Measurements from ENCODE around the gene CACNA2D4. TPM values are rescaled to one million over a fixed set of nuclear protein-coding genes. Genes with fewer than 3 reads are reported as not detected.

The CACNA2D4 gene
- total RNA-seq, 8 experiments from 2014 or later: 0.22 to 2.5 (median 1.1) TPM

DNA sequence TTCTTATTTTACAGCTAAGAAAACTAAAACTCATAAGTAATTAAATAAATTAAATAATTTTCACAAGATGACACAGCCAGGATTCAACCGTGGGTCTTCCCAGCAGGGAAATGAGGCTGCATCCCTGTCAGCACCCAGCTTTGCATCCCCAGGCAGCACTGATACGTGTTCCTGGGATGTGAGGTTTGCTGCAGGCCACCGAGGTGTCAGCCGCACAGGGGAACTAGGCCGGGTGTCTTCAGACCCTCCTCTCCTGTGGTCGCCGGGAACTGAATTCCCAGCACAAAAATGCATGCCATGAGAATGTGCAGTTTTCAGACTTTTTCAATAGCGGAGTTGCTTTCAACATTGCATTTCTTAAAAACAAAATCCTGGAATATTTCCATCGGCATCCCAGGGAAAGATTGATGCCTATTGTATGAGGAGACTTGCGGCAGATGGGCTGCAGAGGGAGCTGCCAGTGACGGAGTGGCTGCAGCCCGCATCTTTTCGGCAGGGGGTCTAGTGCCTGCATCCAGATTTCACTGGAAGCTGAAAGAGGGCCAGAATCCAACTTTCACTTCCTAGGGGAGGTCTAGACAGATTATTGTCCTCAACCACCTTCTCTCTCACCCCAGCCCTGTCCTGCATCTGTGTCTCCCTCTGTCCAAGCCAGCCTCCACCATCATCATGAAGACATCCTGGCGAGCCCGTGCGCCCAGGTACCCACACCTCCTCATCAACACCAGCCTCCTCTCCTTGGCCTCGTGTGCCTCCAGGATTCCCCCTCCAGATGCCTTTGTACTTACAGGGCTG is 85.5 kb downstream of the CACNA2D4 start:
- in situ Hi-C loops (cut with MboI; ENCODE audit: low pct_unique_long_range_greater_than_20kb in 2 of 9, low sequenced_read_pairs in 9 of 9, unreplicated experiment in 9 of 9): no loop called here
- 10 to 80% (median 44%) methylated on average over 2 to 9 of the region's 17 CpGs; no CpG with 5 or more reads in 2 of the 10 experiments for WGBS, 10 experiments
- no peak overlapping the region for H3K4me3 ChIP-seq
- no peak for ATAC-seq (replicated peaks in 6 of 8)
- H3K4me1 ChIP-seq (replicated peaks in 1 of 2): peaks cover 32 to 39% of the 10 kb centered on the region in 2 donors
- H3K27ac ChIP-seq: no peak overlapping the region

DNA sequence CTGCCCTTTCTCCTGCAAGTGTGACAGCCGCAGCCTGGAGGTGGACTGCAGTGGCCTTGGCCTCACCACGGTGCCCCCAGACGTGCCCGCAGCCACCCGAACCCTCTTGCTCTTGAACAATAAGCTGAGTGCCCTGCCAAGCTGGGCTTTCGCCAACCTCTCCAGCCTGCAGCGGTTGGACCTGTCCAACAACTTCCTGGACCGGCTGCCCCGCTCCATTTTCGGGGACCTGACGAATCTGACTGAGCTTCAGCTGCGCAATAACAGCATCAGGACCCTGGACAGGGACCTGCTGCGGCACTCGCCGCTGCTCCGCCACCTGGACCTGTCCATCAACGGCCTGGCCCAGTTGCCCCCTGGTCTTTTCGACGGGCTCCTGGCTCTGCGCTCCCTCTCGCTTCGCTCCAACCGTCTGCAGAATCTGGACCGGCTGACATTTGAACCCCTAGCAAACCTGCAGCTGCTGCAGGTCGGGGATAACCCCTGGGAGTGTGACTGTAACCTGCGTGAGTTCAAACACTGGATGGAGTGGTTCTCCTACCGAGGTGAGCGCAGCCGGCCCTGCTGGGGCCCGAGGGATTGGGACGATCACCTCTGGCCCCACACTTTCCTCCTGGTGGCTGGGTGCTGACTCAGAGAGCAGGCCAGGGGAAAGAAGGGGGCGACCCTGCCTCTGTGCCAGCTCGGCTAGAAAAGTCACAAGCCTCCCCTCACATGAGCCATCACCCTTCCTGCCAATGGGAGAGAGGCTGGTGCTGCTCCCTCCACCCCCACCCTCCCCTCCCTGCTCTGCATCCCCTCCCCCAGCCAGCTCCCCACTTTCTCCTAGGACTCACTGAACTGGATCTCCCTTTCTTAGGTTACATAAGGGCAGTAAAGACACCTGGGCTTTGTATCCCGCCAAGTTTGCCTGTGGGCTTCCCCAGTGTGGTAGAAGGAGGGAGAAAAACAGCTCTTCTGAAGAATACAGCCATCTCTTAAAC is 87.2 kb downstream of the CACNA2D4 start:
- in situ Hi-C loops (cut with MboI; ENCODE audit: low pct_unique_long_range_greater_than_20kb in 2 of 9, low sequenced_read_pairs in 9 of 9, unreplicated experiment in 9 of 9): no loop called here
- no peak overlapping the region for H3K27ac ChIP-seq
- 0 to 48% (median 16%) methylated on average over 1 to 14 of the region's 34 CpGs; no CpG with 5 or more reads in 3 of the 10 experiments for WGBS, 10 experiments
- ATAC-seq (replicated peaks in 6 of 8): peak in 5 of 8 experiments; percentile 8 to 94 (median 67)
- peaks cover 38 to 39% of the 10 kb centered on the region in 2 donors for H3K4me1 ChIP-seq (replicated peaks in 1 of 2)
- H3K4me3 ChIP-seq: no peak overlapping the region

DNA sequence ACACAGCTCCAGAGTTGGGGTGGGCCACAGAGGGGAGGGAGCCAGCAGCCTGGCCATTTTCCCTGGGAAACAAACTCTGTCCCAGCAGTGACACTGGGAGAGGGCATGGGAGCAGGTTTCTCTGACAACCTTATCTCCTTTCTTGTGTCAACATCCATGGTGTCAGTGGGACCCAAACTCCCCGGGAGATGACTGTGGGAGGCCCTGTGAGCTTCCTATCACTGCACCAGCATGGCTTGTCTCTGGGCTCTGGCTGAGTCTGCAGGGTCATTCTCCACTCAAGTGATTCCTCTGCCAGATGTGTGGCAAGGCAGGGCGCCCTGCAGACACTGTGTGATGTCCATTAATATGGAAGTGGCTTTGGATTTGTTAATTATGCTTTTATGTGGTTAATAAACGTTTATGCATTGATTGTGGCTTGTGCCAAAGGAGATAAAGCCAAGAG is 88.0 kb downstream of the CACNA2D4 start:
- no peak overlapping the region for H3K27ac ChIP-seq
- in situ Hi-C loops (cut with MboI; ENCODE audit: low pct_unique_long_range_greater_than_20kb in 2 of 9, low sequenced_read_pairs in 9 of 9, unreplicated experiment in 9 of 9): no loop called here
- H3K4me3 ChIP-seq: no peak overlapping the region
- ATAC-seq (replicated peaks in 6 of 8): no peak
- H3K4me1 ChIP-seq (replicated peaks in 1 of 2): peaks cover 44 to 45% of the 10 kb centered on the region in 2 donors
- WGBS, 10 experiments: 0 to 50% (median 16%) methylated on average over 1 to 2 of the region's 3 CpGs; no CpG with 5 or more reads in 6 of the 10 experiments

DNA sequence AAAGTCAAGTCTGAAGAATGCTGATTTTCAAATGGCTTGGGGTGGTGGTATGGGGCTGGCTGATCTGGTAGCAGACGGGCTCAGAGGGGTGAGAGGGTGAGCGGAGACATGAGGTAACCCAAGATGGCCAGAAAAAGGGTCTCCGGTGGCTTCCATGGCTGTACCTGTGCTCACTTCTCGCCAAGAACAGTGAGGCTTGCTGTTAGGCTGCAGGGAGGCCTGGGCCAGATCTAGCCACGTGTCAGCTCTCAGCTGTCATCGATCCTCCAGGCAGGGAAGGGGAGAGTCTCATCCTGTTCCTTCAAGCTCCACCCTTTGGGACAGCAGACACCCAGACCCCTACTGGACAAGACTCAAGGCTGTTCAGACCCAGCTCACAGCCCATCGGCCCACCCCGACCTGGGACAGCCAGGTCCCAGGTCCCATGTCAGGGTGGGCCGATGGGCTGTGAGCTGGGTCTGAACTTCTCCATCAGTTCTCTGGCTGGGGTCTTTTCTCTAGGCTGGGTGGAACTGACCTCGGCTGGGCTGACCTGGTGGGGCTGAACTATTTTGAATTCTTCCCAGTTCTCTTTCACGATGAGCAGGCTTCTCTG is 89.0 kb downstream of the CACNA2D4 start:
- no peak overlapping the region for H3K27ac ChIP-seq
- peaks cover 40 to 46% of the 10 kb centered on the region in 2 donors for H3K4me1 ChIP-seq (replicated peaks in 1 of 2)
- in situ Hi-C loops (cut with MboI; ENCODE audit: low pct_unique_long_range_greater_than_20kb in 2 of 9, low sequenced_read_pairs in 9 of 9, unreplicated experiment in 9 of 9): no loop called here
- no peak overlapping the region for H3K4me3 ChIP-seq
- ATAC-seq (replicated peaks in 6 of 8): peak in 5 of 8 experiments; percentile 4 to 28 (median 28)
- WGBS, 10 experiments: 0 to 100% (median 73%) methylated on average over 1 to 7 of the region's 11 CpGs; no CpG with 5 or more reads in 3 of the 10 experiments

DNA sequence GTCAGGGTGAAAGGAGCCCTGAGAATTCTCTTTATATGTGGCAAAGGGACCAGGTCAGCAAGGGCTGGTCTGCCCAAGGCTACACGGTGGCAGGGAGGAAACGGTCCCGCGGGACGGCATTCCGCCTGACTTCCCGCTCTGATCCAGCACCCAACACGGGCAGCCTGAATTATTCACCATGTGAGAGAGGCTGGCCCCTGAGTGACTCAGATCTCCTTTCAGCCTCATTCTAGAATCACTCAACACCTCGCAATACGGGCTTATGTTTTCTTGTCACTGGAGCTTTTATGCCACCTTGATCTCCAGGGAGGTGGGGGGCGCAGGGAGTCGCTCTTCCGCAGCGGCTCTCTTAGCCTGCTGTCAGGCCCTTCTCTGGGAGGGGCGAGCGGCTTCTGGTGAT is 89.6 kb downstream of the CACNA2D4 start:
- 56 to 80% (median 67%) methylated on average over 5 to 9 of the region's 16 CpGs; no CpG with 5 or more reads in 5 of the 10 experiments for WGBS, 10 experiments

DNA sequence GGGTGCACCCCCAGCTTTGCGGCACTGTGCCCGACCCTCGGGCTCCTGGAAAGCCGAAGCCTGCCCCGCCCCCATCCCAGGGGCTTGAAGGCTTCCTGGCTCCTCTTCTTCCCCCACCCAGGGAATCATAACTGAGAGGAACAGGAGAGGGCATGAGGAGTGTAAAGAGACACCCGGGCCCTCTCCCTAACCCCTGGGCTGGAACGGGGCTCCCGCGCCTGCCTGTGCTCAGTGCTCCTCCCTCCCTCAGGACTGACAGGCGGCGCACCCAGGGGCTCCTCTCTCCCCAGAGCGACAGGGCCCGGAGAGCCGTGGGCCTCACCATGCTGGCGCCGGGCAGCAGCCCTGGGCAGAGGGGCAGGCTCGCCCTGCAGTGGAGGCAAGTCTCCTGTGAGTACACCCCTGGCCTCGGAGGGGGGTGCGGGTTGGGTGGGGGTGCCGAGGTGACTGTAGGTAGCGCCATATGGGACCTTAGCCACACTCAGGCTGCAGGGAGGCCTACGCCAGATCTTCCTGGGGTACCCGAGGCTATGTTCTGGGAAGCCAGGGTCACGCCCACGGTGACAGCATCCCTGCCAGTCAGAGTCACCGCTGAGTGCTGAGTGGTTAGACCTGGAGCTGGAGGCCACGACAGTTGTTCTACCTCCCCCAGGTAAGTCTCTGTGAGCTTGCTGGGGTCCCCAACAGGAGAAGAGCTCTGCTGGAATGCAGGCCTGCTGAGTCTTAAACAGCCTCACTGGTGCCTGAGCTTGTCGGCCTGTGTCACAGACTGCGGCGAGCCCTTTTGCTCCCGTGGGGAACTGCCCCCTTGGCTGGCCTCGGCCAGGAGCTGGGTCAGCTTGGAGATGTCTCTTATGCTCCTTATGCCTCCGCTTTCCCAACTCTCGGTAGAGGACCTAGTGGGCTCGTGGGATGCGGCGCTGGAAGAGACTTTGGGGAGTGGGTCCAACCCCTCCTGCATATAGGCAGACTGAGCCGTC is 90.3 kb downstream of the CACNA2D4 start:
- no peak overlapping the region for H3K4me3 ChIP-seq
- 44 to 100% (median 82%) methylated on average over 1 to 7 of the region's 38 CpGs; no CpG with 5 or more reads in 4 of the 10 experiments for WGBS, 10 experiments
- peaks cover 38 to 46% of the 10 kb centered on the region in 2 donors for H3K4me1 ChIP-seq (replicated peaks in 1 of 2)
- in situ Hi-C loops (cut with MboI; ENCODE audit: low pct_unique_long_range_greater_than_20kb in 2 of 9, low sequenced_read_pairs in 9 of 9, unreplicated experiment in 9 of 9): no loop called here
- peak in 4 of 8 experiments; percentile 0 to 4 (median 0) for ATAC-seq (replicated peaks in 6 of 8)
- H3K27ac ChIP-seq: no peak overlapping the region

More for the DNA sequence above, 89.6 kb downstream of the CACNA2D4 start:
- in situ Hi-C loops (cut with MboI; ENCODE audit: low pct_unique_long_range_greater_than_20kb in 2 of 9, low sequenced_read_pairs in 9 of 9, unreplicated experiment in 9 of 9): no loop called here
- peak in 5 of 8 experiments; percentile 76 to 87 (median 83) for ATAC-seq (replicated peaks in 6 of 8)
- Histone ChIP-seq H3K27ac (no peak overlapping the region), H3K4me3 (no peak overlapping the region), H3K4me1 (replicated peaks in 1 of 2) (peaks cover 40 to 46% of the 10 kb centered on the region in 2 donors)

DNA sequence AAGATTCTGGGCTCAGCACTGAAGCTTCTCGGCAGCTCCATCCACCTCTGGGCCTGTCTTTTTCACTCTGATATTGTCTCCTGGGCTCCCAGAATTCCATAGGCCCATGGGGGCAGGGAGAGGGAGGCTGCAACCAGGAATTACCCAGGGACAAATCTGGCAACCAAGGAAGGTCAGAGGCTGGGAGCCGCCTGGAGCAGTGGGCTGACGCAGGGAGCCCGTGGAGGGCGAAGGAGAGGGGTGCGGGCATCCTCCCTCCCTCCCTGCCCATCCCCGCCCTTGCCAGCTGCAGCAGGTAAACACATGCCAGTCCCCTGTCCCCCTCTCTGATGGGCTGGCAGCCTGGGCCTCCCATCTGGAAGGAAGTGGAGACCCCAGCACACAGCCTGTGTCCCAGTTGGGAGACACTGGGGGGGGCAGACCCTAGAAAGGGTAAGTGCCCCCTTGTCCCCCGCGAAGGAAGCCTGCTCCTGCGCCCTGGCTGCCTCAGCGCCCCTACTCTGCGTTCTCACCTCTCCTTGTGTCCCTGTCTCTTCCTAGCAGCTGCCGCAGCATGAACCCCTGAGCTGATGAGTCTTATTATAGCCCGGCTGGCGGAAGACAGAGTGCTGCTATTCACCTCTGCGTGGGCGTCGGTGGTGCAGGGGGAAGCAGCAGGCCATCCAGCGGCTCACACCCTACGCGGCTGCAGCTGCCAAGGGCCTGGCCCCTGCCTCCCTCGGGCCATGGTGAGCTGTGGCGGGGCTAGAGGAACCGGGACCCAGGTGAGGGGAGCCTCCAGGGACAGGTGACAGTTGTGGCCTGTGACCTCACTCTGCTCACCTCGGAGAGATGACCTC is 91.4 kb downstream of the CACNA2D4 start:
- Histone ChIP-seq H3K27ac (no peak overlapping the region), H3K4me1 (replicated peaks in 1 of 2) (peaks cover 34 to 42% of the 10 kb centered on the region in 2 donors), H3K4me3 (no peak overlapping the region)
- WGBS, 10 experiments: 48 to 100% (median 60%) methylated on average over 1 to 5 of the region's 25 CpGs; no CpG with 5 or more reads in 3 of the 10 experiments
- in situ Hi-C loops (cut with MboI; ENCODE audit: low pct_unique_long_range_greater_than_20kb in 2 of 9, low sequenced_read_pairs in 9 of 9, unreplicated experiment in 9 of 9): no loop called here
- ATAC-seq (replicated peaks in 6 of 8): peak in 5 of 8 experiments; percentile 42 to 64 (median 50)

DNA sequence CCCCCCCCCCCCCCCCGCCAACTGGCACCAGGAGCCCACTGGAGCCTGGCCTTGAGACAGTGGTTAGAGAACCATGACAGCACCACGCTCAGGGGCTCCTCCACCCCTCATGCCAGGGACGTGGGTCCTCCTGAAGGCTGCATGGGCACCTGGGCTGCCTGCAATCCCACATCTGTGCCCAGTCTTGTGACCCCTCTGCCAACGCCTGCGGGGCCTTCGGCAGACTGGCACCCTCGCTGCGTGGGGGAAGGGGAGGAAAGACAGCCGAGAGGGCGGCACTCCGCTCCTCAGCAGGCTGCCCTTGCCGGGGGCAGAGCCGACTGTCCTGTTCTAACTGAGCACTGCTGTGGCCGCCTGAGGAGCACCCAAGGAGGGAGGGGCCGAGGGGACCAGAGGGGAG is 92.1 kb downstream of the CACNA2D4 start:
- Histone ChIP-seq H3K27ac (no peak overlapping the region), H3K4me3 (no peak overlapping the region), H3K4me1 (replicated peaks in 1 of 2) (peaks cover 34 to 42% of the 10 kb centered on the region in 2 donors)
- no peak for ATAC-seq (replicated peaks in 6 of 8)
- 58 to 70% methylated on average over 2 to 3 of the region's 15 CpGs; no CpG with 5 or more reads in 8 of the 10 experiments for WGBS, 10 experiments
- in situ Hi-C loops (cut with MboI; ENCODE audit: low pct_unique_long_range_greater_than_20kb in 2 of 9, low sequenced_read_pairs in 9 of 9, unreplicated experiment in 9 of 9): no loop called here

DNA sequence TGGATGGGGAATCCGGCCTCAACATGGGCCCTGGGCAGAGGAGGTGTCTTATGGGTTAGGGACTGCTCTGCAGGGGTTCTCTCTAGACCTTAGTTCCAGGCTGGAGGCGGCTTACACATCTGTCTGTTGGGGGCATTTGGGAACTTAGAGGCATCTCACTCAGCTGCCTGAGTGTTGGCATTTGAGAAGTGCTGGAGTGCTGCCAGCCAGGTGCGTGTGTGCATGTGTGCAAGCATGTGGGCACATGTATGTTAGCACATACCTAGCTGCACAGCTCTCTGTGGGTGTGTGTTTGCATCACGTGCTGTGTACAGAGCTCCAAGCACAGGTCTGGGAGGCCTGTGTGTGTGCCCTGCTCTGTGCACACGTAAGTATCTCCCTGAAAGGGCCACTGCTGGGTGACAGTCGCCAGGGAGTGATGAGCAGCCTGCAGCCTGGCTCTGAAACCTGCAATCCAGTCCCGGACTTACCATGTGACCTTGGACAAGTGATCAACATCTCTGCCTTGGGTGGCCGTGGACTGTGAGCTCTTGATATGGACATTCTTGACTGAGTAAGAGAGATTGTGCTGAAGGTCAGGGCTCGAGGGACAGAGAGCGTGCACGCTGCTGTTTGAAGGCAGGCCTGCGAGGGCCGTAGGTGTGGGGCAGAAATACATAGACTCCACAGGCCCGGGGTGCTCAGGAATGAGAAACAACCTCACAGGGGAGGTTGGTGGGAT is 92.9 kb downstream of the CACNA2D4 start:
- peaks cover 34 to 45% of the 10 kb centered on the region in 2 donors for H3K4me1 ChIP-seq (replicated peaks in 1 of 2)
- ATAC-seq (replicated peaks in 6 of 8): peak in 5 of 8 experiments; percentile 2 to 55 (median 12)
- 33 to 83% (median 60%) methylated on average over 1 to 6 of the region's 14 CpGs; no CpG with 5 or more reads in 5 of the 10 experiments for WGBS, 10 experiments
- no peak overlapping the region for H3K27ac ChIP-seq
- H3K4me3 ChIP-seq: no peak overlapping the region
- in situ Hi-C loops (cut with MboI; ENCODE audit: low pct_unique_long_range_greater_than_20kb in 2 of 9, low sequenced_read_pairs in 9 of 9, unreplicated experiment in 9 of 9): no loop called here

DNA sequence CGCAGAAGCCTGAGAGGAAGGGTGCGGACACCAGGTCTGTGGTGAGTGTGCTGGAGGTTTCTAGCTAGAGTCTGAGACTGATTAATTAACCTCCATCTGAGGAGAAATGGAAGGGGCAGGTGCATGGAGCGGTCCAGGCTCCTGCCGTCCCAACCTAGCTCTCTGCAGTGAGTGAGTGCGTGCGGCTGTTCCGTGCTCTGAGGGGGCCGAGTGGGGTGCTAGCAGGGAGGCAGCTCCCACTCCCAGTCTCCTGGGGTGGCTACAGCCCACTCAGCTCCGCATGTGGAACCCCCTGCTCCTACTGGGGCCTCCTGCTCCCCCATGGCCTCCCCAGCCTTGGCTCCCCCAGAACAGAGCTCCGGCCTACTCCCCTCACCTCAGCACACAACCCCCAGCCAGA is 95.2 kb downstream of the CACNA2D4 start:
- 57 to 100% (median 100%) methylated on average over 2 to 4 of the region's 10 CpGs; no CpG with 5 or more reads in 5 of the 10 experiments for WGBS, 10 experiments
- in situ Hi-C loops (cut with MboI; ENCODE audit: low pct_unique_long_range_greater_than_20kb in 2 of 9, low sequenced_read_pairs in 9 of 9, unreplicated experiment in 9 of 9): loop anchor here in 1 of 9 experiments (25.0 kb wide), 1 partner anchor 114 kb away; no protein-coding TSS in a partner anchor
- peaks cover 26 to 39% of the 10 kb centered on the region in 2 donors for H3K4me1 ChIP-seq (replicated peaks in 1 of 2)
- H3K4me3 ChIP-seq: no peak overlapping the region
- no peak for ATAC-seq (replicated peaks in 6 of 8)
- H3K27ac ChIP-seq: no peak overlapping the region

Measured in motor neuron (in vitro differentiated cells).